Upper lobe of right lung (tissue), 1 donor: ENCODE measurements around the gene CCDC157. TPM values are rescaled to one million over a fixed set of nuclear protein-coding genes. Genes with fewer than 3 reads are reported as not detected.

Source experiments
- ATAC-seq: fragments of 200-7000 bp; cut with Tn5 transposase; one replicate; pipeline ENCODE4 v1.9.1; 2020; ENCODE audit warnings: mild to moderate bottlenecking, moderate library complexity
- DNase-seq: peaks from one replicate; pipeline ENCODE4 v3.0.0-alpha.2; 2020
- H3K27ac ChIP-seq: fragments of 200-600 bp; one replicate; pipeline ENCODE4 v1.8.0; 2022
- H3K27me3 ChIP-seq: fragments of 200-600 bp; one replicate; pipeline ENCODE4 v1.8.0; 2022; ENCODE audit warnings: mild to moderate bottlenecking
- H3K36me3 ChIP-seq: fragments of 200-600 bp; one replicate; pipeline ENCODE4 v1.8.0; 2022
- H3K4me1 ChIP-seq: fragments of 200-600 bp; one replicate; pipeline ENCODE4 v1.8.0; 2022
- H3K4me3 ChIP-seq: fragments of 200-600 bp; one replicate; pipeline ENCODE4 v1.8.0; 2022; ENCODE audit warnings: mild to moderate bottlenecking
- H3K9me3 ChIP-seq: fragments of 200-600 bp; one replicate; pipeline ENCODE4 v1.8.0; 2022
- CTCF ChIP-seq: fragments of 200-600 bp; IDR thresholded peaks from one replicate; pipeline ENCODE4 v1.8.0; 2022; ENCODE audit warnings: antibody characterized with exemption
- intact Hi-C: fragments of 100-400 bp; cut with DNase I; formaldehyde crosslinking; loops from one replicate; pipeline ENCODE4 v1.11.0; 2022
- total RNA-seq: library from RNA; stranded (reverse); fragmentation: NEBNext Ultra II Directional; extraction: Animal tissue kit (Norgen Biotek cat#: 25700); gene quantifications from one replicate; pipeline ENCODE4 v1.2.1, GENCODE V29; 2021
- donor health status: DM: no; HTN: yes; CAD: no; lungs with severe emphysema.

CCDC157 gene
- total RNA-seq, 1 donor from 2014 or later: 2.7 TPM

DNA sequence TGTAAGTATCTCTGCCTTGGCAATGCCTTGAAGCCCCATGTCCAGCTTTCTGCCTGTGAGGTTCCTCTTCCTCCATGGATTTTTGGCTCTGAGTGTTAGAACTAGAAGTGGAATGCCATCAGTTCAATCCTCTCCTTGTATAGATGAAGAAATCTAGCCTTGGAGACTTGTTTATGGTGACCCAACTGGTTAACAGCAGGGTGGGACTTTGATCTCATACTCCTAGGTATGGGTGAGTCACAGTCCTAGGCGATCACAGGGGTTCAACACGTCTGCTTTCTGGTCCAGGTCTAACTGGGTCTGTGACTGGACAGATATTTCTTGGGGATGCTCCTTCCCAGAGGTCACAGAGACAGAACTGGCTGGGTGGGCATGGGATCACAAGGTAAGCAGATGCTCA, 59.6 kb downstream of the CCDC157 start:
- intact Hi-C loops: no loop called here
- no peaks in the 10 kb centered on the region for H3K4me1 ChIP-seq
- no peak for TF ChIP-seq CTCF
- H3K27ac ChIP-seq: no peak overlapping the region
- H3K4me3 ChIP-seq: no peak overlapping the region
- H3K9me3 ChIP-seq: no peaks in the 10 kb centered on the region
- peaks cover 36% of the 10 kb centered on the region for H3K36me3 ChIP-seq
- H3K27me3 ChIP-seq: no peaks in the 10 kb centered on the region
- ATAC-seq (no peak), DNase-seq (no peak)

DNA sequence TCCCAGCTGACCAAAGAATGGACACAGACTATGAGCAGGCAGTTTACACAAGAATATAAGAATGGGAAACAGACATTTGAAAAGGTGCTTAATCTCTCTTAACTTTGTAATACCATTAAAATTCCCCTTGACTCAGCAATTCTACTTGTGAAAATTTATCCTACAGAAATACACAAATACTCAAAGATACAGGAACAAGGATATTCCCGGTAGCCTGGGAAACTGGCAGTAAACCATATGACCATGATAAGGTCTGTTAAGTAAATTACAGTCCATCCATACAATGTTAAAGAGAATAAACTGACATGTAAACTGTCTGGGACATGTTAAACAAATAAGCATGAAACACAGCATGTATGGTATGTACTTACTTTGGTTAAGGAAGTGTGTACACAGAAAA, 60.0 kb downstream of the CCDC157 start:
- Histone ChIP-seq H3K36me3 (peaks cover 36% of the 10 kb centered on the region), H3K27ac (no peak overlapping the region), H3K9me3 (no peaks in the 10 kb centered on the region), H3K27me3 (no peaks in the 10 kb centered on the region), H3K4me1 (peaks cover 2% of the 10 kb centered on the region), H3K4me3 (no peak overlapping the region)
- DNase-seq (no peak), ATAC-seq (no peak)
- intact Hi-C loops: no loop called here
- TF ChIP-seq CTCF: no peak

- no peak for TF ChIP-seq CTCF
- H3K27ac ChIP-seq: no peak overlapping the region
- ATAC-seq (no peak), DNase-seq (no peak)
- H3K4me3 ChIP-seq: no peak overlapping the region
- peaks cover 28% of the 10 kb centered on the region for H3K4me1 ChIP-seq
- intact Hi-C loops: no loop called here
- no peaks in the 10 kb centered on the region for H3K27me3 ChIP-seq
- peaks cover 32% of the 10 kb centered on the region for H3K36me3 ChIP-seq
- H3K9me3 ChIP-seq: no peaks in the 10 kb centered on the region
Observed at GRCh38 chr22:30420347-30421125, 63.7 kb downstream of the CCDC157 start.

DNA sequence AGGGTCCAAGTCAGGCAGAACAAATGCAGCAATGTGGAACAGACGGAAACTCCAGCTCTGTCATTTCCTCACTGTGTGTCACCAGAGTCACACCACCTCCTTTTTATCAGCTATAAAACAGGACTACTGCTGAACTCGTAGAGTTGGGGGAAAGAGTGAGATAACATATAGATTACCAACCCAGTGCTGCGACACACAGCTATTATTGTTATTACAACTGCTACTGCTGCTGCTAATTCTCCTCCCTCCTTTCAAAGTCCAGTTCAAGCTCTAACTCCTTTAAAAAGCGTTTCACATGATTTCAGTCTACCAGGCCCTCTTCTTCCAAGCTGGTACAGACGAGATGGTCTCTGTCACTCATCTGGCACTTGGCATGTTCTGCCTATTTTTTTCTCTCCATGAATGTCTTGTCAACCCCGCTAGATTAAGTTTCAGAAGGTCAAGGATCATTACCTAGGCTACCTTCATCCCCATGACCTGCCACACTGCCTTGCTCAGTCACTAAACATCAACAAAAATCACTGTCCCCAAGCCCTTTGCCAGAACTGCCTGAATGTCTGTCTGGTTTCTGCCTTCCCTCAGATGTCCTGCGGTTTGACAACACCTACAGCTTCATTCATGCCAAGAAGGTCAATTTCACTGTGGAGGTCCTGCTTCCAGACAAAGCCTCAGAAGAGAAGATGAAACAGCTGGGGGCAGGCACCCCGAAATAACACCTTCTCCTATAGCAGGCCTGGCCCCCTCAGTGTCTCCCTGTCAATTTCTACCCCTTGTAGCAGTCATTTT, 65.1 kb downstream of the CCDC157 start:
- ATAC-seq (no peak), DNase-seq (no peak)
- peak overlapping the region; percentile 97 for H3K27ac ChIP-seq
- H3K27me3 ChIP-seq: no peaks in the 10 kb centered on the region
- no peak for TF ChIP-seq CTCF
- no peak overlapping the region for H3K4me3 ChIP-seq
- no peaks in the 10 kb centered on the region for H3K9me3 ChIP-seq
- intact Hi-C loops: no loop called here
- H3K36me3 ChIP-seq: peaks cover 19% of the 10 kb centered on the region
- peaks cover 35% of the 10 kb centered on the region for H3K4me1 ChIP-seq

- no peak for TF ChIP-seq CTCF
- Histone ChIP-seq H3K4me3 (peak overlapping the region; percentile 74), H3K4me1 (peaks cover 35% of the 10 kb centered on the region), H3K27me3 (no peaks in the 10 kb centered on the region), H3K27ac (peak overlapping the region; percentile 97), H3K36me3 (peaks cover 13% of the 10 kb centered on the region), H3K9me3 (no peaks in the 10 kb centered on the region)
- ATAC-seq: peak; percentile 35
- intact Hi-C loops: no loop called here
- peak; percentile 80 for DNase-seq
Observed at GRCh38 chr22:30422481-30423300, 65.9 kb downstream of the CCDC157 start.
